ENCODE results near the gene AK3.

The AK3 gene

DNA sequence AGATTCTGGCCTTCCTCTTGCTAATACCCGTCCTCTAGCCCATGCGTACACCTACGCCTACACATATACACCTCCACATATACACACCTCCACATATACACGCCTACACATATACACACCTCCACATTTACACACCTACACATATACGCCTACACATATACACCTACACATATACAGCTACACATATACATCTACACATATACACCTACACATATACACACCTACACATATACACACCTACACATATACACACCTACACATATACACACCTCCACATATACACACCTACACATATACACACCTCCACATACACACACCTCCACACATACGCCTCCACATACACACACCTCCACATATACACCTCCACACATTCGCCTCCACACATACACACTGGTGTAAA is 27.2 kb downstream of the AK3 start:
- in situ Hi-C loops (cut with MboI; ENCODE audit: low sequenced_read_pairs), result no loop called here

DNA sequence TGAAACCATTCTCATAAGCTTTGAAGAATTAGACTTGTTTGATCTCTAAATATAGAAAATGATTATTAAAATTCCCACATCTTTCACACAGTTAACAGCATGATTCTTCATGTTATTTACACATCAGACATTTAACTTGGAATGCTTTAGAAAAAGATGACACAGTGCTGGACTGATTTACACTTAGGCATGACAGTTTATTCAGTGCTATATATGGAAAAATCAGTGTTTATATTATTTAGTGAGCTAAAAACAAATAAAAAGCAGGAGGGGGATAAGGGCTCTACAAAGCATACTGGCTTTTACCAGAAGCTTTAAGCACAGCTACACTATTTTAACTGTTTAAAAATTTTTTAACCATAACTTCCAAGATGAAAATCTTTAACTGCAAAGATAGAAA is 31.6 kb downstream of the AK3 start:
- in situ Hi-C loops (cut with MboI; ENCODE audit: low sequenced_read_pairs), result no loop called here

DNA sequence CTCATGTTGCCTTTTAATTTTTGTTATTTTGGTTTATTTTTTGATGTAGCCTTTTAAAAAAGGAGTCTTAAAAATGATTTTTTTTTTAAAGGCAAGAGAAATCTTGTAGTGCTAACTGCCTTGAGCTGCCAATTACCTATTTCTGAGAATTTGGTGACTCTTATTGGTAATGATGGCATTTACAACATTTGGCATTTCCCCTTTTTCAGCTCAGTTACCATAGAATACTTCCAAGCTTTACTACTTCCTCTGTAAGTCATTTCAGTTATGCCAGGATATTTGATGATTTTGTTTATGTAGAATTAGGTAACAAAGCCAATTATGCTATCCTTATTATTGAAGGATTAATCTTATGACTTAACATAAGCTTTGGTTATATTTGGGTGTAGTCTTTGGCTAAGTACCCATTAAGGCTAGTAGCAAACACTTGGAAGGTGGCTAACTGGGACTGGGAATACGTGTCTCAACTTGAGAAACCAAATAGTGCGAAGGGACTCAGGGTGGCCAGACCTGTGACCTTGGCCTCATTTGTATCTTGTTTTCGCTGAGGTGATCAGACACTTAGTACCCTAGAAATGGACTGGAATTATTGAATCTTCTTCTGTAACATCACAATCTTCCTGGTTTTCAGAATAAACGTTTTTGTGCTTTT is 33.9 kb downstream of the AK3 start:
- in situ Hi-C loops (cut with MboI; ENCODE audit: low sequenced_read_pairs), result no loop called here

DNA sequence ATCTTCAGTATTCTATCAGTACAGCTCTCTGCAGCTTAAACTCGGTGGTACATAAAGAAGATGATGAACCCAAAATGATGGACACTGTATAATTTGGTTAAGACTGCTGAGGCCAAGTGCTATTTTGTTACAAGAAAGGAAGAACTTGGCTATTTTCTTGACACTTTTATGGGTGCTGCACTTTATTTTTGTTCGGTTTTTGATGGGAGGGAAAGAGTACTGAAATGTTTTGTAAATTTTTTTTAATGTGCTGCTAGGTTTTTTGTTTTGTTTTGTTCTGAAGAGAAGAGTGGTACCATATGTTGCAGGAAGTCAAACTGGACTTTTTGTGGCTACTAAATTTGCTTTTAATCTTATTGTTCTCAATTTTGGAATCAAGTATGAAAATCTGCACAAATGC is 35.0 kb downstream of the AK3 start:
- in situ Hi-C loops (cut with MboI; ENCODE audit: low sequenced_read_pairs), result no loop called here

DNA sequence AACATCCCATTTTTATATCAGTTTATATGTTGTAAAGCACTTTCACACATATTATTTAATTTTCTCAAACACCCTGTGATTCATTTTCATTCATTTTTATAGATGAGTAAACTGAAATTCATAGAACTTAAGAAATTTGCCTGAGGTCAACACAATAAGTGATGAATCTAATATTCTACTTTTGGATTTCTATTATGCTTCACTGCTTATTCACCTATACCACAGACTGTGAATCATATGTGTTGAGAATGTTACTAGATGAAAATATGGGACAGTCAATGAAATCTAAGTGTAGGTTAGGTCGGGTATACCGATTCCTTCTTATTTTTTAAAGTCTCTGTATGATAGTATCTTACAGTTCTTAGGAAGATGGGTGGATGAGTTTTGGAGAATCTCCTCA is 36.9 kb downstream of the AK3 start:
- in situ Hi-C loops (cut with MboI; ENCODE audit: low sequenced_read_pairs), result no loop called here

DNA sequence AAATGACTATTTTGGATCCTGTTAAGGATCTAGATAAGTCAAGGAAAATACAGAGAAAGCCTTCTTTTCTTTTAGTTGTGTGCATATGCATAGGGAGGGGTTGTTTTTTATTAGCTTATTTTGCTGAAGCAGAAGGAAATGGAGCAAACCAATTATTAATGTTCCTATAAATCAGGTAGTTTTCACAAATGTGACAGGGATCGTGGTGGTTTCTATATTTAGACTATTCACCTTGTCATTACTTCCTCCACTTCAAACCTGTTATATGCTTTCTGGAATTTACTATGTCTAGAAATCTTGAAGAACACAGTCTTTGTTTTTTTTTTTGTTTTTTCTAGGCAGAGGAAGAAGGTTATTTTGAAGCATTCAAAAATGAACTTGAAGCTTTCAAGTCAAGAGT is 39.5 kb downstream of the AK3 start:
- in situ Hi-C loops (cut with MboI; ENCODE audit: low sequenced_read_pairs), result no loop called here

DNA sequence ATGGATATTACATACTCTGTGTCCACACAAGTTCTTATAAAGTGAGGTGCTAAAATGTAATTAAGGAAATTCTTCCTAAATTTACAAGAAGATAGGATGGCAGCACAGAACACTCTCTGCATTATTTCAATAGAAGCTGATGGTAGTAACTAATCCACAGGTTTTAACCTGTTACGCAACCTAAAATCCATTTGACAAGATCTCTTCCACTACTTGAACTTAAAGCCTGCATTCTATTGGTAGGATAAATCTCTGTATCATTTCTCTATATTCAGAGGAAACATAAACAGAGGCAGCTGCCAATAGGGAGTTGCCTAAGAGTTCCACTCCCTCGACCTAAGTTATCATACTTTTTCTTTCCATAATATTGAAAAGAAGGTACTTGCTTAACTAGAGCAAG is 40.1 kb downstream of the AK3 start:
- in situ Hi-C loops (cut with MboI; ENCODE audit: low sequenced_read_pairs), result no loop called here

DNA sequence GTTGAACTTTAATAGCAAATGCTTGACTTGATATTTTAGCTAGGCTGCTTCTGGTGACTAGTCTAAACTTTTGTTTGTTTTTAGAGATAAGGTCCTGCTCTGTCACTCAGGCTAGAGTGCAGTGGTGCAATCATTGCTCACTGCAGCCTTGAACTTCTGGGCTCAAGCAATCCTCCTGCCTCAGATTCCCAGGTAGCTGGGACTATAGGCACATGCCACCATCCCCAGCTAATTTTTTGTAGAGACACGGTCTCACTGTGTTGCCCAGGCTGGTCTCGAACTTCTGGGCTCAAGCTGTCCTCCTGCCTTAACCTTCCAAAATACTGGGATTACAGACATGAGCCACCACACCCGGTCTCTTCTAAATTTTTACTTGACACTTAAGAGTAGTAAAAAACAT is 40.9 kb downstream of the AK3 start:
- in situ Hi-C loops (cut with MboI; ENCODE audit: low sequenced_read_pairs), result no loop called here

DNA sequence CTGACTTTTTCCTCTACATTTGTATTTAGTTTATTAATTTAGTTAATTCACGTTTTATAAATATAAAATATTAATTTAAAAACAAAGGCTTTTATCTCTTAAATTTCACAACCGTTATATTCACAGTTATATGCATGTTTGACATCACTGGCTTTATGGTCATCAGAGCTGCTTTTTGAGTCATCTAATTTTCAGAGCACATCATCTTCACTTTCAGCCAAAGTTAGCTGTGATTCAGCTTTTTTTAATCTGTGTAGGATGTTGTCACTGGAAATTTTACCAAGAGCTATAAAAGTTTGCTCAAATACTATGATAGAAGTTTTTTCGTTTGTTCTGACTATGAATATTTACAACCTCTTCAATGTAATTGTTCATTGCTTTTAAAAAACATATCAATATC is 49.2 kb downstream of the AK3 start:
- in situ Hi-C loops (cut with MboI; ENCODE audit: low sequenced_read_pairs), result no loop called here

DNA sequence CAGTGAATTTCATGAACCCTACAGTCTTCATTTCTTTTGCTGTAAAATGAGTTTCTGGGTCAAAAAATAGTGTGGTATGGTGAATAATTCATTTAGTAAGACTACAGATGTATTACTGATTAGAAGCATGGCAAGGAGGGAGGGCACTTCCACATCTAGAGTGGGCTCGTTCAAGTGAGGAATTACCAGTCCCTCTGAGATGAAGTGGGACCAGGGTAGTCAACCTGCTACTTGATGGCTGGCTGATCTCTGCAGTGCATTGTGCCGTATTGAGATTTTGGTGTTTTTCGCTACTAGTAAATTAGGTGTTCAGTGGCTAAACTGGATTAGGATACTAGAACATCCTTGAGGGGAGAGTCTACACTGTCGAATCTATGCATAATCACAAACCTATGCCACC is 50.9 kb downstream of the AK3 start:
- in situ Hi-C loops (cut with MboI; ENCODE audit: low sequenced_read_pairs), result no loop called here

DNA sequence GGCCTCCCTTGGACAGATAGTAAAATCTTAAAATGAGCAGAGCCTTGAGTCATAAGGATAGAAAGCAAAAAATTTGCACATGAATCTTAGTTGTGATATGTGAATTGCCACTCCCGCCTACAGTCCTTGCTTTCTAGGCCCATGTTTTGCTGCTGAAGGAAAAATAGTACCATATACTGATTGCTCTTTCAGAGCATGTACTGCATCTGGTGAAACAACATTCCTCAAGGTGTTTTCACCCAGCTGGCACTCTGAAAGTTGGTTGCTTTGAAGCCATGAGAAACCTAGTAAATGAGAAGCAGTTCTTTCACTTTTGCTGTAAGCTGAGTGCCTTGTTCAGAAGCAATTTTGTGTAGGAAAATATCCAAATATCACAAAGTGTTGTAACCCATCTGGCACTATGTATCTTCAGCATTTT is 51.3 kb downstream of the AK3 start:
- in situ Hi-C loops (cut with MboI; ENCODE audit: low sequenced_read_pairs), result no loop called here

DNA sequence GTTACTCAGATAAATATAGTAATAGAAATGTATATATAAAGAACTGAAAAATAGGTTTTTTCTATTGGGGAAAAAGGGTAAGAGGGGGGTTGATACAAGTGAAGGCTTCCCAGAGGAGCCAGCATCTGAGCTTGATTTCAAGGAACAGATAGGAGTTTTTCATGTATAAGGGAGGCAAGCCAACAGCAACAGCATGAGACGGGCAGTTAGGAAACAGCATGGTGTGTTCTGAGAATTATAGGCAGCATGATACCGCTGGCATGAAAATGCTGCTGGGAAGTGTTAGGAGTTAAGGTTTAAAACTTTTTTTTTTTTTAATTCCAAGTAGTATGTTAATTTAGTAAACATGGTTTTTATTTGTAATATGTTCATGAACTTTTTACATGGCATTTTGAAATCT is 52.0 kb downstream of the AK3 start:
- in situ Hi-C loops (cut with MboI; ENCODE audit: low sequenced_read_pairs), result no loop called here

DNA sequence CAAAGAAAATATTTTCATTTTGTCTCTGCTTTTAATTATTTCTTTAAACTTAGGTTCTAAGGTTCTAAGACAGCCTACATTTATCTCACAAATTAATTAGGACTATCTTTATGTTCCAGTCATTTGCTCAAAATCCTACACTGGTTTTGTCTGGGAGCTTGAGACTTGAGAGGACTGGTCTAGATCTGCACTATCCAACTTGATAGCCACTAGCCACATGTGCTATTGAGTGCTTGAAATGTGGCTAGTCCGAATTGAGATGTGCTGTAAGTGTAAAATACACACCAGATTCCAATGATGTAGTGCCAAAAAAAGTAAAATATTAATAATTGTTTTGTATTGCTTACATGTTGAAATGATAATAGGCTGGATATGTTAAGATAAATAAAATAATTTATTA is 54.4 kb downstream of the AK3 start:
- in situ Hi-C loops (cut with MboI; ENCODE audit: low sequenced_read_pairs), result no loop called here

DNA sequence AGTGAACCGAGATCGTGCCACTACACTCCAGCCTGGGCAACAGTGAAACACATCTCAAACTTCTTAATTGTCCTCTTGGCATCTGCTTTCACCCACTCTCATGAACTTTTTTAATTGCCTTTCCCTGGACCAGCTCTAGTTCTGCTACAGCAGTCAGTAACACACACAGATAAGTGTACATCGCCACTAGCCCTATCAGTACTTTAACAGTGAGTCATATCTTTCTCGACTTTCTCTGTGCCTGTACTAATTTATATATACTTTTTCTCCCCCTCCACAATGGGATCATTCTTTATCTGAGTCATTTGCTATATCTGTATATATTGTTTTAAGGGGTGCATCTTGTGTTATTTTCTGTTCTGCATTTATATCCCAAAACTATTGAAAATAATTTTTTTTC is 54.9 kb downstream of the AK3 start:
- in situ Hi-C loops (cut with MboI; ENCODE audit: low sequenced_read_pairs), result no loop called here

DNA sequence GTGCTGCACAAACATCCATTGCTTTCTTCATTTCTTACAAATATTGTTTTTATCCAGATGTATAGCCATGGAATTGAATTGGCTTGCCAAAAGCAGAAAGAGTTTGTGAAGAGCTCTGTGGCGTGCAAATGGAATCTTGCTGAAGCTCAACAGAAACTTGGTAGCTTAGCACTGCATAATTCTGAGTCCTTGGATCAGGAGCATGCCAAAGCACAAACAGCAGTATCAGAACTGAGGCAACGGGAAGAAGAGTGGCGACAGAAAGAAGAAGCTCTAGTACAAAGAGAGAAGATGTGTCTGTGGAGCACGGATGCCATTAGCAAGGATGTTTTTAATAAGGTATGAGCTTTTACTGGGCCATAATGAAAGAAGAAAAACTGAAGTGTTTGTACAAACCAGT is 56.2 kb downstream of the AK3 start:
- in situ Hi-C loops (cut with MboI; ENCODE audit: low sequenced_read_pairs), result no loop called here

DNA sequence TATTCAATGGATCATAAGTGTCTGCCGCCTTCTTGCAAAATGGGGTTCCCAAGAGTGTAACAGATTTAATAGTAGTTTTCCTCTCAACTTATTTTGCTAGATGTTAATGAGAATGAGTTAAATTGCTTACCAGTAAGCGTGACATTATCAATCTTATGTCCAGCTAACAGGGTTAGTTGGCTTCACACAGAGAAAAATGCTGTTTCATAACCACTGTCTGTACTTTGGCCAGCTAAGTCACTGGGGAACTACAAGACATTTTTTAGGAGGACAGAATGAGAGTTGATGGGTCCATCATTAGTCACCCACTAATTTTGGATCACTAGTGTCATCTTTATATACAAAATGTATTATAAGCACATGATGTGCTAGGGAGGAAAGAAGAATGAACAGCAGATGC is 60.3 kb downstream of the AK3 start:
- in situ Hi-C loops (cut with MboI; ENCODE audit: low sequenced_read_pairs), result no loop called here

DNA sequence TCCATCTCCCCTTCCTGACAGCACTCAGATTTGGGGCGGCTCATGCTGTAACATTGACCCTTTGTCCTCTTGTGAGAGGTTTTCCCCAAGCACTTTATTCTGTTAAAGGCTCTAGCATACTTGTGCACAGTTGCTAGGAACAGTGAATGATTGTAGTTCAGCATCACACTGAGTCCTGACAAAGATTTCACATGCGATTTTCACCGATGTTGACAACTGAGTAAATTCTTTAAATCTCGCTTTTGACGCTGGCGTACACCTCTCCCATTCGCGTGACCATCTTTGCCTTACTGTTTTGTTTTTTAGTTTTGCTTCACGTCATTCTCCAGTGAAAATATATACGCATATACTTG is 60.9 kb downstream of the AK3 start:
- in situ Hi-C loops (cut with MboI; ENCODE audit: low sequenced_read_pairs), result no loop called here

DNA sequence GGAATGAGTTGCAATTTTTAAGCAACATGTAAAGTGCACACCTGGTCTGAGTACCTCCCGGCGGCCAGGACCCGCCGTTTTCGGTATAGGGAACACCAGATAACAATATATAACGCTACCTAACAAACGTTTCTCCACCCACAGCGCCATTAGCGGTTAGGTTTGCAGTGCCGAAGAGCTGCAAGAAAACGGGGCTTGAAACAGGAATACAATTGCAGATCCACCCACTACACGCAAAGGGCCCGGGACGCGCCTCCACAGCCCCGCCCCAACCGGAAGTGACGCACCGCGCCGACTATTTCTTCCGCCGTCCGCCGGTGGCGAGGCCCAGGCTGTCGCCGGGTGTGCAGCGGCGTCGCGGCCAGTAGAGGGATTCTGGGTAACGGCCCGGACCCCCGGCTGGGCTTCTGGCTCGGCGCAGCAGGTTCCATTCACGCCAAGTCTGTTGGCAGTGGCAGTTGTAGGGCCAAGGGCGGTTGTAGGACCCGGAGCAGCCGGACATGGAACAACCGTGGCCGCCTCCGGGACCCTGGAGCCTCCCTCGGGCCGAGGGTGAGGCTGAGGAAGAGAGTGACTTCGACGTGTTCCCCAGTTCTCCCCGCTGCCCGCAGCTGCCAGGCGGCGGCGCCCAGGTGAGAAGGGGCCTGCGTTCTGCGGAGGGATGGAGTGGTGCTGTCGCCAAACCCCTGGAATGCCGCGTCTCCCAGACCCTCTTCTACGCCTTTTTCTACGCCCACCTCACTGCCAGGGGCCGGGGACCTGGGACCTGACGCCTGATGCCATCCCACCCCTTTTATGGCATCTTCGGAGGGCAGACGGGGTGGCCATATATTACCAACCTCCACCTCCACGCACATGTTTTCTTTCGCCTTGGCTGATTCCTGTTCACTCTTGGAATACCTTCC is 61.5 kb downstream of the AK3 start, which contains the start of gene CDC37L1:
CDC37L1 (plus strand) TSS at position 302 of the 905 bp plus-strand sequence; CDS start at position 501, 199 bp downstream.
- in situ Hi-C loops (cut with MboI; ENCODE audit: low sequenced_read_pairs), result no loop called here

DNA sequence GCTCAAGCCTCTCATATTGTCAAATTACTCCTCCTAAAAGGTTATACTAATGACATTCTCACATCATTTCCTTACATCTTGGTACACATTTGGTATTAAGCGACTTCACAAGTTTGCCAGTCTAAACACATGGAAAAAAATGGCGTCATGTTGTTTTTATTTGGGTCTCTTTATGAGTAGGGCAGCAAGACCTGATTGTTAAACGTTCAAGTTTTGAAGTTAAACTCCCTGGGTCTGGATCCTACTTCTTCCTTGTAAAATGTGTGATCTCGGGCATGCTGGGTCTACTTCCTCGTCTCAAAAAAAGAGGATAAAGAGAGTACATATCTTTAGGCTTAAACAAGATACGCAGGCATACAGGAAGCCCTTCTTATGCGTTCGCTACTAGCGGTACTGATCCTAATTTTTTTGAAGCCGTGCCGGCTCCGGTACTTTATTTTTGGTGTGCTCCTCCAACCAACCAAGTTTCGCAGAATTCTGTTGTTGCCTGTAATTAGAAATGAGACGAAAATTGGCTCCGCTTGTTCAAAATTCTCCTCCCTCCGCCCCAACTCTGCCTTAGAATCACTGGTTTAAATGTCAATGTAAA is 62.2 kb downstream of the AK3 start:
- in situ Hi-C loops (cut with MboI; ENCODE audit: low sequenced_read_pairs), result no loop called here

DNA sequence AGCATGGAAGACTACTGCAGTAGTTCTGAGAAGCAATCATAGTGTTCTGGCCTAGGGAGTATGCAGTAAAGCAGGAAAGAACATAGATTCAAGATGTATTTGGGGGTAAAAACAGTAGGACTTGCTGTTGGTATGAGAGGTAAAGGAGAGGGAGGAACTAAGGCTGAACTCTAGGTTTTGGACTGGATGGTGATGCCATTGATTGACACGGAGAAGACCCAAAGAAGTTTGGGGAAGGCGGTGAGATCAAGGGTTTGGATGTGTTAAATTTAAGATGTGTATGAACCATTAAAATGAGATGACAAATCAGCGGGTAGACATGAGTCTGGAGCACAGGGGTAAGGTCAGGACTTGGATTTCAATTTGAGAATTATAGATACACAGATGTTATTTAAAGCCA is 63.6 kb downstream of the AK3 start:
- in situ Hi-C loops (cut with MboI; ENCODE audit: low sequenced_read_pairs), result no loop called here

DNA sequence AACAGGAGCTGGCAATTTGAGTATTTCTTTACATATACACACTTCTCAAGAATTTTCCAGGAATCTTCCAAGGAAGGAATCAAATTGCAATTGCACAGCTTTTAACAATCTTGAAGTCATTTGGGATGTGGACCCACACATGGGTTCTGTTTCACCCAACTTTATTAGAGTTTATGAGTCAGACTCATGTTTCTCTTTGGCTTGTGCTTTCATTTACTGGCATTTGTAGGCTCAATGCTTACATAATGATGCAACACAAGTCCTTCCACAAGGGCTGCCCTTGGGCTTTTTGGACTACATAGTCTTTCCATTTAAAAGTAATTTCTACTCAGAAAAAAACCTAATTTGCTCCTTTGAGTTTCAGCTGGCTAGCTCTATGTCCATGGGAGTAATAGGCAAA is 66.2 kb downstream of the AK3 start:
- in situ Hi-C loops (cut with MboI; ENCODE audit: low sequenced_read_pairs), result no loop called here

DNA sequence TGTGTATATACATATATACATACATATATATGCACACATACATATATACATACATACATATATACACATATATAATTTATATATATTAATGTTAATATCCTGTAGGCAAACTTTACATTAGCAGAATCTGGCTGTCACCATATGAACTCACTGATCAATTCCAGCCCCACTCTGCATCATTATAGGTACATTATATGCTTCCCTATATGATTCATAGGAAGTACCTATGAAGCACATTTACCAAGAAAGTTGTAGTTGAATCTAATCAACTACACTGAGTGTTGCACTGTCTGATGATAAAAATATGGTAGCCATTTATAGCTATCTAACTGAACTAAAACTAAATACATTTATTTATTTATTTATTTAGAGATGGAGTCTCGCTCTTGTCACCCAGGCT is 69.3 kb downstream of the AK3 start:
- in situ Hi-C loops (cut with MboI; ENCODE audit: low sequenced_read_pairs), result no loop called here
